Thyroid gland (tissue), 4 donors: ENCODE data around the gene SCAPER.

Source experiments
- CTCF ChIP-seq, 6 experiments: fragments of 200-600 bp in 3 of 6; fragments of 450-650 bp in 3 of 6; sonication (generic) in 3 of 6; IDR thresholded peaks; one replicate each; pipeline ENCODE4 v1.5.1; 2016 to 2019; ENCODE audit warnings: antibody characterized with exemption in 6 of 6, mild to moderate bottlenecking in 2 of 6, inconsistent platforms in 1 of 6, moderate library complexity in 1 of 6
- POLR2A ChIP-seq, 2 donors: fragments of 450-650 bp; IDR thresholded peaks; one replicate each; pipeline ENCODE4 v1.6.1; 2017; ENCODE audit warnings: antibody characterized with exemption in 2 of 2, mild to moderate bottlenecking in 2 of 2, moderate library complexity in 1 of 2

- no peak for TF ChIP-seq CTCF (IDR thresholded peaks at IDR 0.05)
- no peak for TF ChIP-seq POLR2A (IDR thresholded peaks at IDR 0.05)
Observed at GRCh38 chr15:76363251-76363650, 541.9 kb downstream of the SCAPER start.
